Measurements from ENCODE around the gene EME2.

EME2 gene

GRCh38 chr16:1775006-1775845 lies 2.6 kb downstream of the EME2 start:
- TF ChIP-seq CTCF (IDR thresholded peaks at IDR 0.05): no peak

- no peak for TF ChIP-seq CTCF (IDR thresholded peaks at IDR 0.05)
Measured at GRCh38 chr16:1775846-1776671, 3.4 kb downstream of the EME2 start.

- no peak for TF ChIP-seq CTCF (IDR thresholded peaks at IDR 0.05)
Measured at GRCh38 chr16:1776672-1776955, 4.0 kb downstream of the EME2 start.

- TF ChIP-seq CTCF (IDR thresholded peaks at IDR 0.05): no peak
Measured at GRCh38 chr16:1776991-1777374, 4.4 kb downstream of the EME2 start.

- no peak for TF ChIP-seq CTCF (IDR thresholded peaks at IDR 0.05)
Measured at GRCh38 chr16:1777375-1778199, 5.0 kb downstream of the EME2 start.

- no peak for TF ChIP-seq CTCF (IDR thresholded peaks at IDR 0.05)
Measured at GRCh38 chr16:1778200-1779179, 5.9 kb downstream of the EME2 start.

Data from LNCAP (cell line).